Omental fat pad (tissue), 4 donors: ENCODE measurements around the gene CEBPG. TPM values are rescaled to one million over a fixed set of nuclear protein-coding genes. Genes with fewer than 3 reads are reported as not detected.

ENCODE experiments used
- ATAC-seq: fragments of 150-250 bp; one replicate; pipeline ENCODE4 v1.9.1; 2016; ENCODE audit warnings: mild to moderate bottlenecking, moderate library complexity; ENCODE audit not compliant: low FRiP score
- DNase-seq: peaks from one replicate; pipeline ENCODE4 v3.0.0-alpha.2; 2019; ENCODE audit warnings: low spot score
- total RNA-seq, 4 donors: library from RNA; depleted of rRNA; stranded (reverse); fragments of >200 nt; gene quantifications; one replicate each; pipeline ENCODE4 v1.1.0, GENCODE V29; 2016
- TF ChIP-seq, protein P1 (sequence below), 3 donors: fragments of 450-650 bp; IDR thresholded peaks; one replicate each; pipeline ENCODE4 v1.5.1; 2016 to 2017; ENCODE audit warnings: antibody characterized with exemption in 3 of 3, mild to moderate bottlenecking in 3 of 3, moderate library complexity in 2 of 3

CEBPG gene
- total RNA-seq, 4 donors from 2014 or later, result 19.4 to 41.1 (median 30.0) TPM

DNA sequence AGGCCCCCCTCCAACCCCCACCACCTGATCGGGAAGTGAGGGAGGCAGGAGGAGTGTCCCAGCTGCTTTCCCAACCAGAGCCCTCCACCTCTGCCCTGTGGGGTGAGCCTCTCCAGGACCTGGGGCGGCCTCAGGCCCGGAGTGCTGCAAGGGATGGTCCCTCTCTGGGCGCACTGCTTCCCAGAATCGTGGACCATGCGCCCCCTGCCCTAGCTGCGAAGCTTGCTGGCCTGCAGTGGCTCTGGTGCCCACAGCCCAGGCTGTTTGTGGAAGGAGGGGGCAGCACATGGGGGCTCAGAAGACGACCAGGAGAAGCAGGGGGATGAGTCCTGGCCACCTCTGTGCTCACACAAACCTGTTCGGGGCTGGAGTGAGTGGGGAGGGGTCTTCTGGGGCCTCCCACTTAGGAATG, 33.6 kb downstream of the CEBPG start:
- TF ChIP-seq, protein P1, sequence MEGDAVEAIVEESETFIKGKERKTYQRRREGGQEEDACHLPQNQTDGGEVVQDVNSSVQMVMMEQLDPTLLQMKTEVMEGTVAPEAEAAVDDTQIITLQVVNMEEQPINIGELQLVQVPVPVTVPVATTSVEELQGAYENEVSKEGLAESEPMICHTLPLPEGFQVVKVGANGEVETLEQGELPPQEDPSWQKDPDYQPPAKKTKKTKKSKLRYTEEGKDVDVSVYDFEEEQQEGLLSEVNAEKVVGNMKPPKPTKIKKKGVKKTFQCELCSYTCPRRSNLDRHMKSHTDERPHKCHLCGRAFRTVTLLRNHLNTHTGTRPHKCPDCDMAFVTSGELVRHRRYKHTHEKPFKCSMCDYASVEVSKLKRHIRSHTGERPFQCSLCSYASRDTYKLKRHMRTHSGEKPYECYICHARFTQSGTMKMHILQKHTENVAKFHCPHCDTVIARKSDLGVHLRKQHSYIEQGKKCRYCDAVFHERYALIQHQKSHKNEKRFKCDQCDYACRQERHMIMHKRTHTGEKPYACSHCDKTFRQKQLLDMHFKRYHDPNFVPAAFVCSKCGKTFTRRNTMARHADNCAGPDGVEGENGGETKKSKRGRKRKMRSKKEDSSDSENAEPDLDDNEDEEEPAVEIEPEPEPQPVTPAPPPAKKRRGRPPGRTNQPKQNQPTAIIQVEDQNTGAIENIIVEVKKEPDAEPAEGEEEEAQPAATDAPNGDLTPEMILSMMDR (IDR thresholded peaks at IDR 0.05), result no peak
- no peak for DNase-seq
- ATAC-seq, result no peak

DNA sequence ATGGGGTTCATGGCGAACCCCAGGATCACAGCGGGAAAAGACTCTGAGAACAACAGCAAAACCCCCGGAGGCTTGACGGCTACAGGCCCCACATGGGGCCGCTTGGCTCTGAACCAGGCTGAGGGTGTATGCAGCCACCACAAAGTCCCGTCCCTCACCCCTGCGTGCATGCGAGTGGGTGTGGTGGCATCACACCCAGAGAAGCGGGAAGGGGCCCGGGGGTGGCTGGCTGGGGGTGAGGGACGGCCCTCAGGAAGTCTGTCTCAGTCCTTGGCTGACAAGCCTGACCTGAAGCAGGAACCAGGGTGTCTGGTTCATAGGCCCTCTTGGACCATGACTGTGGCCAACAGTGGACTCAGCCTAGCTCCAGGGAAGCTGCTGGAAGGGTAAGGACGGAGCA, 34.2 kb downstream of the CEBPG start:
- TF ChIP-seq, protein P1 (IDR thresholded peaks at IDR 0.05), result no peak
- ATAC-seq (no peak), DNase-seq (no peak)

DNA sequence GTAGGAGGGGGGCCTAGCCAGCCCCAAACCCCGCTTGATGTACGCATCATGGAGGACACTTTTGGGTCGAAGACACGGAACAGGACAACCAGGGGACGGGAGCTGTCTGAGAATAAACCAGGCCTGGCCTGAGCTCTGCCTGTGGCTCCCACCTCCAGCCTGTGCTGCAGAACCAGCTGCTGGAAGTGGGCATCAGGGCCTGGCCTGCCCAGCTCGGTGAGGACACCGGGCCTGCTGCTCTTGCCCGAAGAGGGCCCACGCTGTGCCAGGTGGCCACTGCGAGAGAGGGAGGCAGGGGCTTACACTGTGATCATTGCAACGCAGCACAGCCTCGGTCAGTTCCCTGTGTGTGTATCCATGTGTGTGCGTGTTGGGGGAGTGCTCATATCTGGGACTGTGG, 34.6 kb downstream of the CEBPG start:
- ATAC-seq (no peak), DNase-seq (no peak)
- TF ChIP-seq, protein P1 (IDR thresholded peaks at IDR 0.05), result no peak

DNA sequence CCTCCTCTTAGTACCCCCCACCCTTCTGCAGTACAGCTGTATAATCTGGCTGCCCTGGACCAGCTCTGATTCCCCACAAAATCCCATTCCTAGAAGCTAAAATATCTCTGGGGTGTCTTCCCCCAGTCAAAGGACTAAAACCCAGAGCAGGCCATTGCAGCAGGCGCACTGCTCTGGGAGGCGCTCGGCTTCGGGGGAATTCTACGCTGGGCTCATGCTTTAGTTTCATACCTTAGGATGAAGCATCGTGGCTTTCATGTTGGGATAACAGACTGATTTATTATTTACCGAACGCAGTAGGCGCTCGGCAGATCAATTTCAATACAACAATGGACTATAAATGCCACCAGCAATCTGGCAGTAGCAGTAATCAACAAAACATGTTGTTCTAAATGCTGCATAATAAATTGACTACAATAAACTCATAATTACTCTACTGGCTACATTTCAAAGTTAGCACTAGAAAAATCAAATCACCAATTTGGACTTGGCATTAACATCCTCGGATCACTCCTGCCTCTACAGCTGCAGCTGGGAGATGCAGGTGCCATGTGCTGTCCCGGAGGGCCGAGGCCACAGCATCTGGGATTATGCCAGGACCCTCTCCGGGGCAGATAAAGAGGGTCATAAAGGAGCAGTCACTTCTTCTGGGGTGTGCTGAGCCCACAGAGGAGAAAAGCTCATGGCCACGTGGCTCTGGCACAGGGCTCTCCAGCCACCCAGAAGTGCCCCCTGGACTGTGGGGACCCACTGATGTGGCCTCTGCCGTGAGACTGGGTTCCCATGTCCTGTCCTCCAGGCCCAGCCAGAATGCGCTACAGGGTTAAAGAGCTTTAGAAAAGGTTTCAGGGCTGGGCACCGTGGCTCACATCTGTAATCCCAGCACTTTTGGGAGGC, 35.3 kb downstream of the CEBPG start:
- ATAC-seq (no peak), DNase-seq (no peak)
- TF ChIP-seq, protein P1 (IDR thresholded peaks at IDR 0.05), result no peak

DNA sequence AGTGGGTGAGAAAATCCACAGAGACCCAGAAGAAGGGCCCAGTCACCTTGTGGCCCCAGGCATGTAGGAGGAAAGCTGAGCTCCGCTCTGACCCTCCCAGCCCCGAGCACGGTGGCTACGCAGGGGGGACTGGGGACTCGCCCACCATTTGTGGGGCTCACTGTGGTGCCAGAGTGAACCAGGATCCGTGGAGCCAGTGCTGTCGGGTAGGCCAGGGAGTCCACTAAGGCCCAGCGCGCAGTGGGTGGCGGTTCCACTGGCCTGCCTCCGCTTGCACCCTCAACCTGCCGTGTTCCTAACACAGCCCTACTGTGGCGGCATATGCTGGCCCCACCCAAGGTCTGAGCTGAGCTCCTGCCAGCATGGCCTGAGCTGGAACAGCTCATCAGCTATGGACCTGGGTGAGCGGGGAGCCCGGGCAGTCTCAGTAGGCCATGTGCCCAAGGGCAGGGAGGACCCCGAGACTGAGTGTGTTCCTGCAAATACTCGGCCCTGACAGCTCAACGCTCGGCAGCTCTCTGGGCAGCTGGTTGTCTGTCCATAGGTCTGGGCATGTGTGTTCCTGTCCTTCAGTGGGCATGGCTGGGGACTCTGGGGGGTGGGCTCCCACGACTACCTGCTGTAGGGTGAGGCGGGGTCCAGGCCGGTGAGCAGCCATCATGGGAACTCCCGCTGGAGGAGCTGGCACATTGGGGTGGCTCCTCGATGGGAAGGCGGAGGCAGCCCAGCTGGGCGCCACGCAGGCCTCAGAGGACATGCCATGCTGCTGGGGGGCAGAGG, 36.6 kb downstream of the CEBPG start:
- TF ChIP-seq, protein P1 (IDR thresholded peaks at IDR 0.05), result no peak
- DNase-seq (no peak), ATAC-seq (no peak)

DNA sequence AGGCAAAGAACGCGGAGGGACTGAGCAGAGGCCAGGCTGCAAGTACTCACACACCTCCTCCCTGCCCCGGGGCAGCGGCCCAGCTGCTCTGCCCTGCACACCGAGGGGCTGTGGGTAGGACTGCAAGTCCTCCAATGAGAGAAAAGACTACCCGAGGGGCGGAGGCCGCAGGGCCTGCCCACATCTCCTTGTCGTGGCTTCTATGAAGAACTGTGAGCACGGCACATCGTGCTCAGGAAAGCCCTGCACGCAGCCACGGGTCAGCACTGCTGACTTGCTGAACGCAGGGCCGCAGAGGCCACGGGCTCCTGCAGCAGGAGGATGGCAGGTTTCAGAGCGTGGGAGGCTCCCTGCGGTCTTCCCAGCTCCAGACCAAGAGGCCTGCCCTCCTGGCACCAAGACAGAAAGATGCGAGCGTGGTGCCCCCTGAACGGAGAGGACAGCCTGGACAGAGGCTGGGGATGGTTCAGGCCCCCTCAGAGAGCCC, 37.4 kb downstream of the CEBPG start:
- TF ChIP-seq, protein P1 (IDR thresholded peaks at IDR 0.05), result no peak
- ATAC-seq, result no peak

More for the DNA sequence above, 37.4 kb downstream of the CEBPG start:
- no peak for DNase-seq
